Activated CD4-positive, CD25-positive, alpha-beta regulatory T cell treated with anti-CD3 and anti-CD28 coated beads, Interleukin-2, amount 50 U/mL, for 16 hours (primary cell): Measurements from ENCODE around the gene SUPT4H1.

ENCODE experiments used
- DNase-seq: peaks from one replicate; pipeline ENCODE4 v3.0.0-alpha.2; 2020; ENCODE audit warnings: low read depth, low spot score

The SUPT4H1 gene

GRCh38 chr17:58340405-58340876, 11.6 kb downstream of the SUPT4H1 start:
- DNase-seq = no peak

GRCh38 chr17:58339755-58340404, 12.1 kb downstream of the SUPT4H1 start:
- no peak for DNase-seq

GRCh38 chr17:58338841-58339754, 12.9 kb downstream of the SUPT4H1 start:
- no peak for DNase-seq

- no peak for DNase-seq
Measured at GRCh38 chr17:58338454-58338840, 13.6 kb downstream of the SUPT4H1 start.

GRCh38 chr17:58337600-58338453, 14.2 kb downstream of the SUPT4H1 start:
- peak; percentile 83 for DNase-seq

GRCh38 chr17:58337210-58337599, 14.8 kb downstream of the SUPT4H1 start:
- DNase-seq = no peak

- no peak for DNase-seq
Measured at GRCh38 chr17:58336456-58337209, 15.4 kb downstream of the SUPT4H1 start.

GRCh38 chr17:58335779-58336455, 16.1 kb downstream of the SUPT4H1 start:
- no peak for DNase-seq

GRCh38 chr17:58335061-58335731, 16.8 kb downstream of the SUPT4H1 start:
- no peak for DNase-seq

- no peak for DNase-seq
Measured at GRCh38 chr17:58334661-58335060, 17.3 kb downstream of the SUPT4H1 start.

- DNase-seq = no peak
Measured at GRCh38 chr17:58334256-58334655, 17.7 kb downstream of the SUPT4H1 start.

- no peak for DNase-seq
Measured at GRCh38 chr17:58333736-58334207, 18.2 kb downstream of the SUPT4H1 start.

GRCh38 chr17:58332778-58333735, 18.9 kb downstream of the SUPT4H1 start:
- no peak for DNase-seq

- peak; percentile 78 for DNase-seq
Measured at GRCh38 chr17:58331815-58332777, 19.9 kb downstream of the SUPT4H1 start.

GRCh38 chr17:58330997-58331814, 20.8 kb downstream of the SUPT4H1 start:
- peak; percentile 65 for DNase-seq

GRCh38 chr17:58330538-58330996, 21.4 kb downstream of the SUPT4H1 start:
- no peak for DNase-seq
